Measurements from ENCODE around the gene PCYT1A.
A peak's percentile ranks its signal among the peaks of the same experiment; 100 is the strongest.
"Not testable (repeated sequence)": the region's sequence is repeated elsewhere in the genome, so short reads cannot be mapped to it uniquely, and the experiment has no call there.

PCYT1A gene

DNA sequence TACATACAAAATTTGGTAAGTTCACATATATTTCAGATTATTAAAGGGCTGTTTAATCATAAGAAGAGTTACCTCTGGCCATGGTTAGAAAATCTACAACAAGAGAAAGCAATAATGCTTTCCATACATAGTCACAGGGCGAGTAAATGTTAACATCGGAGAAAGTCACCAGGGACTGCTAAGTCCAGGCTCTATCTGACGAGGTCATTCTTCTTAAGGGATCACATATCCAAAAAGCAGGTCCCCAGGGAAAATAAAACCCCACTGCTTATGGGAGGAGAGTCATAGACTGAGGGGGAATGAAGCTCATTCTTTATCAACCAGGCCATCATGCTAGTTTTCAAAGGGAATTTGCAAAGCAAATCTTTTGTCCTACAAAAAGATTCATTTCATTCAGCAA is 3.1 kb downstream of the PCYT1A start:
- no peak for DNase-seq

DNA sequence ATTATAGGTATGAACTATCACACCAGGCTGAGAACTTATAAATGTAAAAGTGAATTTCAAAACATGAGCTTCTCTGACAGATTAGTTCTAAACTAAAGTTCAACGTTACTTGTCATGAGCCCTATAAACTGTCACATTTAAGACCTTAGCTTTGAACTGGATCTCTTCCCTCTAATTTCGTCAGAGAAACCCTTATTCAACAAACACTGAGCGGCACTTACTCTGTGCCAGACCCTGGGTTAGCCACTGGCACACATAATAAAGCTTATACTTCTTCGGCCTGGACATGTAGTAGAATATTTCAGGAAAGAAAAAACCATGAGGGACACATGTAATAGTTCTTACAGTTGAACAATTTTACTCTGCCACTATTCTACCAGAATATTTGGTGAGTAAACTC is 5.6 kb downstream of the PCYT1A start:
- no peak for DNase-seq

DNA sequence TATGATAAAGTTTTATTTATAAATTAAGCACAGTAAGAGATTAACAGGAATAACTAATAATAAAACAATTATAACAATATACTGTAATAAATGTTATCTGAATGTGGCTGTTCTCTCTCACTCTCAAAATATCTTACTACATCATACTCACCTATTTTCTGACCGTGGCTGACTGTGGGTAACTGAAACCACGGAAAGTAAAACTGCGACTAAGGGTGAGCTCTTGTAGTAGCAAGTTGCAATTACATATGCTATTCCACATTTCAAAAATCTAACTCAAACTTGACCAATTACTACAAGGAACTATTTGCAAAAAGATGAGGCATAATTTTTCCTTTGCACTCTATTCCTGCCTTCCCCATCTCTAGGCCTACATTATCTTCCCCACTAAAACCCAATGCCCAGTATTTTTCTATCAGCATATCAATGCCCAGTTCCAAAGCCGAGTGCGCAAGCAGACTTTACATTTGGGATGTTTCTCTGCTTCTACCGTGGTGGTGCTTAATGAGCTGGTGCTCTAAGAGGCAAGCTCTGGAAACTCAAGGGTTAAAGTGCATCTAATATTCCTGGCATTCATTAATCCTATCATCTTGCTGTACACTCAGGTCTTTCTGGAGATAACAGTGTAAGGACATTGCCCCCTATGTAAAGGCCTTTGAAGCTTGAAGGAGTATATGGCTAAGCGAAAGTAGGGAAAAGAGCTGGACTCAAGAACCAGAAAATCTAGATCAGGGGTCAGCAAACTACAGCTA is 6.7 kb downstream of the PCYT1A start:
- no peak for DNase-seq

DNA sequence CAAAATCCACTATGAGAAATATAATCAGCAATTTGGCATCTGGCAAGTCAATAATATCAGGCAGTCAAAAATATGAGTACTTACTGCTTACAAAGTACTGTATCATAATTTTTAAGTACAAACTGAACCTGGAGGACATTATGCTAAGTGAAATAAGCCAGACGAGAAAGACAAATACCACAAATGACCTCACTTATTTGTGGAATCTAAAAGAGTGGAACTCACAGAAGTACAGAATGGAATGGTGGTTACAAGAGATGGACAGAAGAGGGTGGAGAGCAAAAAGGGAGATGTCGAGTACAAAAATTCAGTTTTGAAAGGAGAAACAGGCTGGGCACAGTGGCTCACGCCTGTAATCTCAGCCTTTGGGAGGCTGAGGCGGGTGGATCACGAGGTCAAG is 12.4 kb downstream of the PCYT1A start:
- DNase-seq = no peak

DNA sequence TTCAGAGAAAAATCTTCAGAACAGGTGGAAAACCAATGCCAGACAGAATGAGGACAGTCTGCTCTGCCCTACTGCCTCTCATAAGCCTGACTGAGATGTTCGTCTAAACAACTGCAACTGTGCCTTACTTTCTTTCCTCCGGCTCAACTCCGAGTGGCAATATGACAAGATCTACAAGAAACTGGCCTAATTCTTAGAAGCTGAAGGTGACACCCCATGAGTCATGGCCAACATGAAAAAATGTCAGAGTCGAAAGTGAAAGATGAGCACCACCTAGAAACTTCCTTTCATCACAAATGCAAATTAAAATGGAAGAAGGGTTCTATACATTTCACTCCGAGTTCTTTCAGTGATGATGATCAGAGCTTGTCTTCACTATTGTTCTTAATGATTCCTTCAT is 12.9 kb downstream of the PCYT1A start:
- DNase-seq = peak; percentile 43

DNA sequence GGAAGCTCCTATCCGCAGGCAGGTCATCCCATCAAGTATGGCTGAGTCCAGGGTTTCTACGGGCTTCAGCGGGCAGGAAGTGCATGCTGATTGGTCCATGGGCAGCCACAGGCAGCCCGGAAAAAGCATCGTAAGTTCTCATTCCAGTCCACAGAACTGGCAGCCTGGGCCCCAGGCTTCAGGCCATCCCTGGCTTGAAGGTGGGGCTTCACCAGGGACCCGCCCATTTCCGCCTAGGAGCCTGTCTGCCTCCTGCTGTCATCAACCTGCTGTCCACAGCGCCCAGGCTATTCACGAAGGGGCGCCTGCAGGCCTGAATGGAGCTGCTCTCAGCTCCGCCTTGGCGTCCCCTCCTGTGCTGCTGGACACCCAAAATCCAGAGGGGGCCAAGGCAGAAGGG is 13.9 kb downstream of the PCYT1A start:
- no peak for DNase-seq

DNA sequence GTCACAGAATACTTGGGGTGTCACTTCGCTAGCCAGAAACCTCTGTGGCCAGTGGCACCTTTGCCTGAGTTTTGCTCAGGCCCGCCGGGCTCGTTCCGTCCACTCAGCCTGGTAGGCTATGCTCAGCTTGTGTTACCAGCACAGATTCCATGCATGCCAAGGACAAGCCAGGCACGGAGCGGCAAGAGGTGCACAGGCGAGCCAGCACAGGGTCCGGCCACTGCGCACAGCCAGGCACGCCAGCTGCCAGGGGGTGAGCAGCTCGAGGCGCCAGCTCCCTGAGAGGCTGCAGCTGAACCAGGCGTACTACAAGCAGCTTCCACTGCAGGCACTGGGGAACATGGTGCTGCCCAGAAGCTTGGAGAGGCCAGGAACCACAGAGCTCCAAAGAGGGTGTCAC is 14.7 kb downstream of the PCYT1A start:
- no peak for DNase-seq

DNA sequence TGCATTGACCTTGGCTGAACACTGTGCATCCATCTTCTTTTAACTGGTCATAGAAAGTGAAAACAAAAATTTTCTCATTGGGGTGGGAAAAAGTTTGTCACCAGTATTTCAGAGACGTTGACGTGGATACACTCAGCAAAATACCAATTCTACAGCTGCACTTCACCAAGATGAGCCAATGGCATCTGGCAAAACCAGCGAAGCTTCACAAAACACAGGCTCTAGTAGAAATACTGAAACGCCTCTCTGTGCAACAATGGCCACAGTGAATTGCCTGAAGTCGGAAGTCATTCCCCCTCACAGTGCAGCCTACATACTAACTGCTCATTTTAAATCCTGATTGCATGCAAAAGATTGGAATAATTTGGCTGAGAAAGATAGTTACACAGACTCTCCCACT is 17.0 kb downstream of the PCYT1A start:
- no peak for DNase-seq

DNA sequence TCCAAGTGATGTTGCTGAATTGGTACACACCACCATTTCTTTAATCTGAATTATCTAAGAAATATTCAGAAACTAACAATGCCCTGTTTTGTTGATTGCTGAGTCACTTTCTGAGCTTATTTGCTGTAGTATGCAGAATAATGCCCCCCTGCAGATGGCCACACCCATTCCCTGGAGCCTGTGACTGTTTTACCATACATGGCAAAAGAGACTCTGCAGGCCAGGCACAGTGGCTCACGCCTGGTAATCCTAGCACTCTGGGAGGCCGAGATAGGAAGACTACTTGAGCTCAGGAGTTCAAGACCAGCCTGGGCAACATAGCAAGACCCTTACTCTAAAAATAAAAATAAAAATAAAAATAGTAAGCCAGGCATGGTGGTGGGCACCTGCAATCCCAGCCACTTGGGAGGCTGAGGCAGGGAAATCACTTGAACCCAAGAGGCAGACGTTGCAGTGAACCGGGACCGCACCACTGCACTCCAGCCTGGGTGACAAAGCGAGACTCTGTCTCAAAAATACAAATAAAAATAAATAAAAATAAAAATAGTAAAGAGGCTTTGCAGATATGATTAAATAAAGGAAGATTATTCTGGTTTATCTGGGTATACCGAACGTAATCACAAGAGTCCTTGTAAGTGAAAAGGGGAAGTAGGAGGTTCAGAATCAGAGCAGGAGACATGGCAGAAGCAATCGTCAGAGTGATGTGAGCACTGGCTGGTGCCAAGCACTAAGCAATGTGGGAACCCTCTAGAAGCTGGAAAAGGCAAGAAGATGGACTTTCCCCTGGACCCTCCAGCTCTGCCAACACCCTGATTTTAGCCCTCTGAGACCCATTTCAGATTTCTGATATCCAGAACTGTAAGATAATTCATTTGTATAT is 19.0 kb downstream of the PCYT1A start:
- DNase-seq = peak; percentile 72

DNA sequence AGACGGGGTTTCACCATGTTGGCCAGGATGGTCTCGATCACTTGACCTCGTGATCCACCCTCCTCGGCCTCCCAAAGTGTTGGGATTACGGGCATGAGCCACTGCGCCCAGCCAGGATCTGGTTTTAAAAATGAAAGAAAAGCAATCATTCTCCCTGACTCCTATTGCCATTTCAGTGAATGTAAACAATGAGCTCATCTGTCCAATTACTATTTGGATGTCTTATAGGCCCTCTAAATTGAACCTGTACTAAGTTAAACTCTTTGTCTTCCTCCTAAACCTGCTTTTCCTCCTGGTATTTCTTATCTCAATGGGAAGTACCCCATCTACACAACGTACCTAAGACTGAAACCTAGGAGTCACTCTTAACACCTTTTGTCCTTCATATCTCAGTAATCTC is 23.7 kb downstream of the PCYT1A start:
- no peak for DNase-seq

DNA sequence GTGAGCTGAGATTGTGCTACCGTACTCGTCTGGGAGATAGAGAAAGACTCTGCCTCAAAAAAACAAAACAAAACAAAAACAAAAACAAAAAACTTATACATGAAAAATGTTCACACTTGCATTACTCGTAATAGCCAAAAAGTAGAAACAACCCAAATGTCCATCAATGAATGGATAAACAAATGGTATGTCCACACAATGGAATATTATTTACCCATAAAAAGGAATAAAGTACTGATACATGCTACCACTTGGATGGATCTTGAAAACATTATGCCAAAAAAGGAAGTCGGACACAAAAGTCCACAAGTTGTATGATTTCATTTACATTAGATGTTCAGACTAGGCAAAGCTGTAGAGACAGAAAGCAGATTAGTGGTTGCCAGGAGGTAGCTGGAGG is 26.7 kb downstream of the PCYT1A start:
- DNase-seq = no peak

DNA sequence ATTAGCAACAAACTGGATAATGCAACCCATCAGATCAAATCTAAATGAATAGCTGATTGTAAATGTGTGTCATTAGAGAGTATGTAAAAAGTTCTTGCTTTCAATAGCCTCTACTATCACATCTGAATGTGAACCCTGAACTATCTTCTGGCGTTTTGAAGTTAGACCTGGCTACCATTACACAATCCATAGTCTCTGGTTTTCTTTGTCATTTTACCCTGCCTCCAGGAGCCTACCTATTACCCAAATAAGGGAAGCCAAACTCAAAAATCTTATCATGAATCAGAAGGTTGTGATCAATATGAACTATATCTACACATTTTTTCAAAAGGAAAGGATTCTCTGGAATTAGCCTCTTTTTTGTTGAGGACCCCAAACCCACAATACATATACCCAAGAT is 31.8 kb downstream of the PCYT1A start:
- no peak for DNase-seq

DNA sequence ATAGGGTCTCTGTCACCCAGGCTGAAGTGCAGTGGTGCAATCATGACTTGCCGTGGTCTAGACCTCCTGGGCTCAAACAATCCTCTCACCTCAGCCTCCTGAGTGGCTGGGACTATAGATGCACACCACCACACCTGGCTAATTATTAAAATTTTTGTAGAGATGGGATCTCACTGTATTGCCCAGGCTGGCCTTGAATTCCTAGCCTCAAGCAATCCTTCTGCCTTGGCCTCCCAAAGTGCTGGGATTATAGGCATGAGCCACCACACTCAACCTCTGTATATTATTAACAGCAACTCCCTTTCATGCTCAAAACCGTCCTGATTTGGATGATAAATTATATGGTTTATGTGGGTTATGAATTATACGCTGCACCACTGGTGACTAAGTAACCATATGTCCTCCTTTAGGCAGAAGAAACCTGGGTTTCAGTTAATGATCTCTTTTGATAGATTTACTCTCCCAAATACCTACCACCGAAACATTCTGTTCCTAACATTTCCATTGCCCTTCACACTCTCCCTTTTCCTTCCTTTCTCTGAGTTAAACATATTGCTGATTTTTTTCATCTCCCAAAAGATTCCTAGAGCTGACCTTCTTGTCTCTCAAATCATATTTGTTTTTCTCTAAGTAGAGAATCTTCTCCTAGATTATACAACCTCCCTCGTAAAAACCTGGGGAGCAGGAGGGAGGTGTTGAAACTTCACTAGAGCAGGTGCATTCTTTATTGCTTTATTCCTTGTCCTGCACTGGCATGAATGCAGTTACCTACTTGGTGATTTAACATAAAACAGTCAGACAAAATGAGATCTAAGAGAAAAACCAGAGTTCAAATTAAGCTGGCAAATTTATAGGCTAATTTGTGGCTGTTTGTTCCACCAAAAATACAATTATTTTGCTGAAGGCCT is 32.9 kb downstream of the PCYT1A start:
- DNase-seq = no peak

DNA sequence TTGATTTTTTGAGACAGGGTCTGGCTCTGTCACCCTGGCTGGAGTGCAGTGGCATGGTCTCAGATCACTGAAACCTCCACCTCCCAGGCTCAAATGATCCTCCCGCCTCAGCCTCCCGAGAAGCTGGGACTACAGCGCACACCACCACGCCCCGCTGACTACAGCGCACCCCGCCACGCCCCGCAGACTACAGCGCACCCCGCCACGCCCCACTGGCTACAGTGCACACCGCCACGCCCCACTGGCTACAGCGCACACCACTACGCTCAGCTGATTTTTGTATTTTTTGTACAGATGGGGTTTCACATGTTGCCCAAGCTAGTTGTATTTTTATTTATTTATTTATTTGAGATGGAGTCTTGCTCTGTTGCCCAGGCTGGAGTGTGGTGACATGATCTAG is 35.6 kb downstream of the PCYT1A start:
- no peak for DNase-seq

DNA sequence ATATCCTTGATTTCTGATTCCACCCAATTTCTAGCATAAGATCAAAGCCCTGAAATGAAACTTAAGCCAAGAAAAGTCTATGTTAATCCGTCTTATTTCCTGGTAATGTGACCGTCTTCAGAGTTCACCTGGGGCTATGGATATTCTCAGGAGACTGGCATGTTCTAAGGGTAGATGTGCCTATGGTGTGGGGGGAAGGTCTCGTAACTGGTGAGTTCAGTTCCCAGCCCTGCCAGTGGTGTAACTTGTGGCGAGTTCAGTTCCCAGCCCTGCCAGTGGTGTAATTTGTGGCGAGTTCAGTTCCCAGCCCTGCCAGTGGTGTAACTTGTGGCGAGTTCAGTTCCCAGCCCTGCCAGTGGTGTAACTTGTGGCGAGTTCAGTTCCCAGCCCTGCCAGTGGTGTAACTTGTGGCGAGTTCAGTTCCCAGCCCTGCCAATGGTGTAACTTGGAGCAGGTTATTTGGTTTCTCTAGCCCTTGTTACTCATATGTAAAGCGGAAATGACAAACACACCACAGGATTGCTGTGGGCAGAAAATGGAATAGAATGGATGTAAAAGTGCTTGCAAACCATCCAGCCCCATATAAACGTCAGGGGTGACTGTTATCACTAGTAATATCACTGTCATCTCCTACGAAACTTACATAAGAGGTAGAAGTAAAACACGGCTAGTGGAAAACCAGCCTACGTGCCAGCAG is 40.8 kb downstream of the PCYT1A start:
- no peak for DNase-seq

DNA sequence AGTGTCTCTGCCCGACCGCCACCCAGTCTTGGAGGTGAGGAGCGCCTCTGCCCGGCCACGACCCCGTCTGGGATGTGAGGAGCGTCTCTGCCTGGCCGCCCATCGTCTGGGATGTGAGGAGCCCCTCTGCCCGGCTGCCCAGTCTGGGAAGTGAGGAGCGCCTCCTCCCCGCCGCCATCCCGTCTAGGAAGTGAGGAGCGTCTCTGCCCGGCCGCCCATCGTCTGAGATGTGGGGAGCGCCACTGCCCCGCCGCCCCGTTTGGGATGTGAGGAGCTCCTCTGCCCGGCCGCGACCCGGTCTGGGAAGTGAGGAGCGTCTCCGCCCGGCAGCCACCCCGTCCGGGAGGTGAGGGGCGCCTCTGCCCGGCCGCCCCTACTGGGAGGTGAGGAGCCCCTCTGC is 43.4 kb downstream of the PCYT1A start:
- not testable (repeated sequence) for DNase-seq

DNA sequence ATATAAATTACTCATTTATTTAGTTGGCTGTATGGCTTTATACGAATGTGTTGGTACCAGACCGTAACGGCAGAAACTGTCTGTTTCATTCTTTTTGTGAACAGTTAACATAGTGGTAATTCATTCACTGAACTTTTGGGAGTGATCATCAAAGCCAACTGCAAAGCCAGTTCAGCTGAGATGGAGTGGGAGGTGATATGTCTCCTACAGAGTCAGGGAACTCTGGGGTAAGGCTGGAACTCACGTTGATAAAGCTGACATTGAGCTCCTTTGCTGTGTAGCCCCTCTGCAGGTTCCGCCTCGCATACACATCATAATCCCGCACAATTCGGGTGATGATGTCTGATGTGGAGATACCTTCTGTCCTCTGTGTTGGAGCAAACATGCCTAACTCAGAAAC is 45.8 kb downstream of the PCYT1A start:
- DNase-seq = no peak

DNA sequence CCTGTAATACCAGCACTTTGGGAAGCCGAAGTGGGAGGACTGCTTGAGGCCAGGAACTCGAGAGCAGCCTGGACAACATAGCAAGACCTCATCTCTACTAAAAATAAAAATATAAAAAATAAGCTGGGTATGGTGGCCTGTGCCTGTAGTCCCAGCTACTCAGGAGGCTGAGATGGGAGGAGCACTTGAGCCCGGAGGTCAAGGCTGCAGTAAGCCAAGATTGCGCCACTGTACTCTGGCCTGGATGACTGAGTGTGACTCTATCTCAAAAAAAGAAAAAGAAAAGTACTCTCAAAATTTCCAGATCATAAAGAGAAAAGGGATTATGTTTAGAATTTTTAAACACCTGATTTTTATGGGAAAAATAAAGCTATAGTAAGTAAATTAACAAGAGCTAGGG is 47.1 kb downstream of the PCYT1A start:
- no peak for DNase-seq

DNA sequence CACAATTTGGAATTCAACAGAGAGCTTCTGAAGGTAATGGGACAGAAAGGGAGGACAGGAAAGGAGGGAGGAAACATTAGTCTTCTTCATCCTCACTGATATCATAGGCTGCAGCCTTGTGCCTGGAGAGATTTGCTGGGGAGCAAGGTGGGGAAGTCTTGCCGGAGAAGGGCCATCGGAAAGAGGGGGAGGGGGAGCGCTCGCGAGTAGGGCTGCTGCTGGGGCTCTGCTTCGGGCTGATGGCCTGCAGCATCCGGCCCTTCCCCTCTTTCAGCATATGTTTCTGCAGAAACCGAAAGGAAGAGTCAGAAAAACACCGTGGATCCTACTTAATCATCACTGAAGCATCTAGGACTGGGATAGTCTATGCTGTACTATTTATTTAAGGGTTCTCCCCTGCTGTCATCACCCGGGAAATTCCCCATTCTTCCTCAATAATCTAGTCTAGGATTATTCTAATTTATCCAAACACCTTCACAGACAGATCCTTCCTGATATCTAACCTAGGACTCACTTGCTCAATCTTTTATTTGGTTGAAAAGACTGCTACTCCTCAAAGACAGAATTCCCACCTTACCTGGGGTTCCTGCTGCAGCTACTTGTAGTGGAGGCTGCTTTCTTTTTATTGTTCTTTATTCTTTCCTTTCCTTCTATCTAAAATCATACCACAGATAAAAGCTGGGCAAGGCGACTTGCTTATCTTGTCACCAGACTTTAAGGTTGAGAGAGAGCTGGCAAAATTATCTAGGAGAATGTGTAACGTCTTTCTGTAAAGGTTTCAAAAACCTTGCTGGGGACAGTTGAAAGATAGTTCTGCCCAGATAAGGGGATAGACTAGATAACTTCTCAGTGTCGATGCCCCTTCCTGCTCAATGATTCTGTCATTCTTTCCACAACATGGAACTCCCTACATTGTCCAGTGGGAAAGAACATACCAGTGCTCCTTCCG is 48.6 kb downstream of the PCYT1A start:
- DNase-seq = no peak

DNA sequence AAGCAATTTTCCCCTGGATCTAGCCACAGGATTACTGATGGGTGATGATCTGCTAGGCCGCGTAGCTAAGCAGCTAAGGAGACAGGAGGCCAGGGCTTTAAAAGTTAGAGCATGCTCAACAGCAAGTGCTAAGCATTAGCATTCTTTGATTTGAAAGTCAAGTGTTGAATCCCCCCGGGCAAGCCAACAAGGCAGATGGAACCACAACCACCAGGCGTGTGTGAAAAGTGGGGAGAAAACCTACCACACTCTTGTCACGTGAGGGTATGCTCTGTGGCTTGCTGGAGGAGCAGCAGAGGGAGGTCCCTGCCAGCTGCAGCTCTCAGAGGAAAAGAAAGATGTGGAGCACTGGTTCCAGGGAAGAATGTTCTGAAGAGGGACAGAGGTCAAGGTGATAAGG is 50.3 kb downstream of the PCYT1A start:
- DNase-seq = no peak

DNA sequence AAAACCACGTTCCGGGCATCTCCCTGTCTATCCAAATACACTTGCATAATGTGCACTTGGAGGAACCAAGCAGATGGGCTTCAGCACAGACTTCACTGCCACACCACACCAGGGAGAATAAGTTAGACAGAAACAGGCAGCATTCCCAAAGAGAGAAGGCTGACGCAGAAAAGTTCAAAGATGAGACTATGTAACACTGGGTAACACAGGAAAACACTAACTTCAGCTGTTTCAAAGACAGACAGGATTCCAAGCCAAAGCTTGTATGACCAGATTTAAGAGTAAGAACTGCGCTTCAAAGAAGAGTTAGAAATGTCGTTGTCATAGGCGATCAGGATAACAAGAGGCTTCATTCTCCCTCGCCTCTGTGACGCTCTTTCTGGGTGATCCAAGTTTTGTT is 51.3 kb downstream of the PCYT1A start:
- no peak for DNase-seq
